ENCODE measurements around the gene RERE. TPM values are rescaled to one million over a fixed set of nuclear protein-coding genes. Genes with fewer than 3 reads are reported as not detected.

Gene RERE
- total RNA-seq, 1 donor from 2014 or later: 88.5 TPM

GRCh38 chr1:8457760-8458381 lies 359.6 kb downstream of the RERE start:
- Histone ChIP-seq H3K4me1 (peaks cover 46% of the 10 kb centered on the region), H3K9me3 (no peaks in the 10 kb centered on the region), H3K27me3 (ENCODE audit: low read depth) (no peaks in the 10 kb centered on the region), H3K27ac (no peak overlapping the region), H3K4me3 (no peak overlapping the region), H3K36me3 (no peaks in the 10 kb centered on the region)
- intact Hi-C loops (cut with DNase I): no loop called here
- ATAC-seq (no peak), DNase-seq (no peak)
- TF ChIP-seq, protein P1, sequence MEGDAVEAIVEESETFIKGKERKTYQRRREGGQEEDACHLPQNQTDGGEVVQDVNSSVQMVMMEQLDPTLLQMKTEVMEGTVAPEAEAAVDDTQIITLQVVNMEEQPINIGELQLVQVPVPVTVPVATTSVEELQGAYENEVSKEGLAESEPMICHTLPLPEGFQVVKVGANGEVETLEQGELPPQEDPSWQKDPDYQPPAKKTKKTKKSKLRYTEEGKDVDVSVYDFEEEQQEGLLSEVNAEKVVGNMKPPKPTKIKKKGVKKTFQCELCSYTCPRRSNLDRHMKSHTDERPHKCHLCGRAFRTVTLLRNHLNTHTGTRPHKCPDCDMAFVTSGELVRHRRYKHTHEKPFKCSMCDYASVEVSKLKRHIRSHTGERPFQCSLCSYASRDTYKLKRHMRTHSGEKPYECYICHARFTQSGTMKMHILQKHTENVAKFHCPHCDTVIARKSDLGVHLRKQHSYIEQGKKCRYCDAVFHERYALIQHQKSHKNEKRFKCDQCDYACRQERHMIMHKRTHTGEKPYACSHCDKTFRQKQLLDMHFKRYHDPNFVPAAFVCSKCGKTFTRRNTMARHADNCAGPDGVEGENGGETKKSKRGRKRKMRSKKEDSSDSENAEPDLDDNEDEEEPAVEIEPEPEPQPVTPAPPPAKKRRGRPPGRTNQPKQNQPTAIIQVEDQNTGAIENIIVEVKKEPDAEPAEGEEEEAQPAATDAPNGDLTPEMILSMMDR (IDR thresholded peaks at IDR 0.05): no peak

GRCh38 chr1:8456991-8457390 lies 360.4 kb downstream of the RERE start:
- Histone ChIP-seq H3K36me3 (no peaks in the 10 kb centered on the region), H3K27me3 (ENCODE audit: low read depth) (no peaks in the 10 kb centered on the region)
- intact Hi-C loops (cut with DNase I): no loop called here

DNA sequence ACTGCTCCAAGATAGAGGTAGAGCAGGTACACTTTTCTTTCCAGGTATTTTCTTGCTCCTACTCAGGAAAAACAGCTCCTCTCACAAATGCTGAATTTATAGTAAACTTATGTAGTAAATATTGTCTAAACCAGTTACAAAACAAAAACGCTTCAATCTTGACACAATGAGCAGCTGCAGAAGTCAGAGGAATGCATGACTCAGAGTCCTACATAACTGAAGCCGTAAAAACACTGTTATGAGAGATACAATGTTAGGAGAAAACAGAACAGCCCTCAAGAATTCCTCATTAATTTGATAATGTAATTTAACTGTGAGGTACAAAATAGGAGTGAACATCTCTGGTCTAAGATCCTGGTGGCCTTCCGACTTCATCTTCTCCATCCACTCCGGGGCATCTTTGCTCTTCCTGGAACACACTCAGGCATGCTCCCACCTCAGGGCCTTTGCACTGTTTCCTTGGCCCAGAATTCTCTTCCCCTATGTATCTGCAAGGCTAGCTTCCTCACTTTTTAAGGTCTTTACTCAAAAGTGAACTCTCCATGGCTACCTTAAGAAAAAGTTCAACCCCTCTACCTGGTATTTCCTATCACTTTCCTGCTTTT lies 361.0 kb downstream of the RERE start:
- peak overlapping the region; percentile 63 for H3K27ac ChIP-seq
- H3K4me1 ChIP-seq: peaks cover 31% of the 10 kb centered on the region
- no peaks in the 10 kb centered on the region for H3K36me3 ChIP-seq
- intact Hi-C loops (cut with DNase I): no loop called here
- H3K27me3 ChIP-seq (ENCODE audit: low read depth): no peaks in the 10 kb centered on the region
- TF ChIP-seq, protein P1 (IDR thresholded peaks at IDR 0.05): no peak
- ATAC-seq (peak; percentile 68 to 81), DNase-seq (no peak)
- H3K9me3 ChIP-seq: no peaks in the 10 kb centered on the region
- H3K4me3 ChIP-seq: no peak overlapping the region

More at GRCh38 chr1:8456991-8457390, 360.4 kb downstream of the RERE start:
- no peak overlapping the region for H3K4me3 ChIP-seq
- TF ChIP-seq, protein P1 (IDR thresholded peaks at IDR 0.05): no peak
- peak overlapping the region; percentile 63 for H3K27ac ChIP-seq
- ATAC-seq (no peak), DNase-seq (no peak)
- peaks cover 37% of the 10 kb centered on the region for H3K4me1 ChIP-seq
- no peaks in the 10 kb centered on the region for H3K9me3 ChIP-seq

DNA sequence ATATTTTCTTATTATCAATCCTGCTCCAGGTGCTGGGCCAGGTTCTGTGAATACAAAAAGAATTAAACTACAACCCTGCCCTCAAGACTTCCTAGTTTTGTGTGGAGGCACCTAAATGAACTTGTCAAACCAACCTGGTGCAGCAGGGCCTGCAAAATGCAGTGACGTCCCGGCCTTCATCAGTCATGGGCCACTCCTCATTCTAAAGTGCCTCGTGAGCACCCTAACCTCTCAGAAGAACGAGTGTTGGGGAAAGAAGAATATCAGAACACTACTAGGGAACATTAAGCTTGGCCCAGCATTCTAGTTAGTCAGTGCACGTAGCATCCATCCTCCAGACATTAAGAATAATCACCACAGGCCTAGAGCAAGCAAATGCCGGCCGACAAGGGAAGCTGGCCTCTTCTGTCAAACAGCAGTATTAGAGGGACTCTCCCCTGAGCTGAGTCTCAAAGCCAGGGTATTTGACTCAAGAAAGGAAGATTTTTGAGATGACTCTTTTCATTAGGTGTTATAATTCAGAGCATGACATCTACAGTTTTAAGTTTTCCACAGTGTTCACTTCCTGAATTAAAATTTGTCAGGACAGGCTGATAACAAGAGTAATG lies 361.6 kb downstream of the RERE start:
- Histone ChIP-seq H3K9me3 (no peaks in the 10 kb centered on the region), H3K4me3 (no peak overlapping the region), H3K36me3 (no peaks in the 10 kb centered on the region), H3K27me3 (ENCODE audit: low read depth) (no peaks in the 10 kb centered on the region), H3K4me1 (peaks cover 28% of the 10 kb centered on the region), H3K27ac (peak overlapping the region; percentile 63)
- TF ChIP-seq, protein P1 (IDR thresholded peaks at IDR 0.05): no peak
- peak; percentile 58 for DNase-seq
- intact Hi-C loops (cut with DNase I): no loop called here
- peak; percentile 84 to 86 for ATAC-seq

DNA sequence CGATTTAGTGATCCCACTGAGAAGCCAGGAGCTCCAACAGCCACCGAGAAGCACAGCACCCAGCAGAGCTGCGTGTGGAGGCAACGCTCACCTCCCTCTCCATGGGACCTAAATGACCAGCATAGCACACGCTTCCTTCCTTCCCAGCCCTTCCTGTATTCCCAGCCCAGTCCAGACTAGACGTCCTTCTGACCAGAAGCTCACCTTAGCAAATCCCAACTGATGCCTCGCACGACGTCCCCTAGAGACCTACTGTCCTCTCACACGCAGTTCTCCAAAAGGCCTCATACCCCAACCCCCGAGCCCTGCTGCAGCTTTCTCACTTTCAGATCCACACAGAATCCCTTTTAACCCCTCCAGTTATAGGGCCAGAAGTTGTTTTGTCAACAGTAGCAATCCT lies 367.1 kb downstream of the RERE start:
- Histone ChIP-seq H3K36me3 (peaks cover 5% of the 10 kb centered on the region), H3K27me3 (ENCODE audit: low read depth) (no peaks in the 10 kb centered on the region), H3K9me3 (no peaks in the 10 kb centered on the region), H3K4me1 (peaks cover 30% of the 10 kb centered on the region), H3K4me3 (no peak overlapping the region), H3K27ac (peak overlapping the region; percentile 4)
- intact Hi-C loops (cut with DNase I): no loop called here
- DNase-seq (no peak), ATAC-seq (peak in 1 of 2 donors; percentile 18)
- TF ChIP-seq, protein P1 (IDR thresholded peaks at IDR 0.05): no peak

All from lower lobe of right lung (tissue), 2 donors.